IPS-15b (cell line): ENCODE results near the gene CLMP.

Experiments
- H3K27me3 ChIP-seq: one replicate; pipeline ENCODE4 v1.6.1; 2013; ENCODE audit warnings: low read length; ENCODE audit not compliant: control insufficient read depth, insufficient read depth
- H3K36me3 ChIP-seq: one replicate; pipeline ENCODE4 v1.6.1; 2013; ENCODE audit warnings: low read length; ENCODE audit not compliant: control insufficient read depth, insufficient read depth
- H3K4me1 ChIP-seq: one replicate; pipeline ENCODE4 v1.6.1; 2013; ENCODE audit warnings: mild to moderate bottlenecking, low read length; ENCODE audit not compliant: control insufficient read depth, insufficient read depth
- H3K4me3 ChIP-seq: one replicate; pipeline ENCODE4 v1.5.1; 2013; ENCODE audit warnings: low read depth, low read length
- H3K9ac ChIP-seq: one replicate; pipeline ENCODE4 v1.6.1; 2013; ENCODE audit warnings: low read depth, mild to moderate bottlenecking, low read length
- H3K9me3 ChIP-seq: one replicate; pipeline ENCODE4 v1.6.1; 2013; ENCODE audit warnings: mild to moderate bottlenecking, low read length; ENCODE audit not compliant: control insufficient read depth, insufficient read depth

The CLMP gene

DNA sequence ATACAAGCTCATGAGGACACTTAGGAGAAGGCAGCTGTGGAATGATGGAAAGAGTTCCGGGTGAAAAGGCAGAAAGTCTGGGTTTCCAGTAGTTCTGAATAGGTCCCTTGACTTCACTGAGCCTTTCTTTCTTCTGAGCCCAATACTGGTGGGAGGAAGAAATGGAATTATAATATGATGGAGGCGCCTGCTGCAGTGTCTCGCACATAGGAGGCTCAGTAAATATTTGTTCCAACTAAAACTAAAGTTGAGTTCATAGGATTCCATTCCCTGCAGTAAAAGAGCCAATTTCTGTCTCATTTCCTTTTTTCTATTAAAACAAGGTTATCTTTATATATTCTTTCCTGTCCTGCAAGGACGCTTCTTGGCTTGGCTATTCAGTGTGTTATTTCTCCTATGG, 5.2 kb upstream of the CLMP start:
- H3K9me3 ChIP-seq = no peaks in the 10 kb centered on the region
- peaks cover 11% of the 10 kb centered on the region for H3K27me3 ChIP-seq
- no peak overlapping the region for H3K9ac ChIP-seq
- no peaks in the 10 kb centered on the region for H3K36me3 ChIP-seq
- no peak overlapping the region for H3K4me3 ChIP-seq
- H3K4me1 ChIP-seq = peaks cover 6% of the 10 kb centered on the region

DNA sequence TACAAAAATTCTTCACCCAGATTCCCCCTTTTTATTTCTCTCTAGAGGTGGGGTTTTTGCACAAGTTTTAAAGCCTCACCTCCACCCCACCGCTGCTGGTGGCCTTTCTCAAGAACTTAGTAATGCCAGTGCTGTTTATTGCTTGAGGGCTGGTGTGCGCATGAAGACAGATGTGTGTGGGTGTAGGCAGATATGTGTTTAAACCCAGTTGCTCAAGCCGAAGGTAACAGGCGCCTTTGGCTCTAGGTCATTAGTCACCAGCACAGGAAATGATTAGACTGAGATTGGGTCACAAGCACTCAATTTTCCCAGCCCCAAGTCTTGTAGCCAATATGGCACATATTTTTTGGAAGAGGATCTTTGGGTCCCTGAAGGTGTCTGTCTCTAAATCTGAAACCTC, 2.7 kb upstream of the CLMP start:
- H3K4me1 ChIP-seq = peaks cover 14% of the 10 kb centered on the region
- no peak overlapping the region for H3K9ac ChIP-seq
- peaks cover 16% of the 10 kb centered on the region for H3K27me3 ChIP-seq
- H3K9me3 ChIP-seq = no peaks in the 10 kb centered on the region
- no peaks in the 10 kb centered on the region for H3K36me3 ChIP-seq
- H3K4me3 ChIP-seq = no peak overlapping the region

DNA sequence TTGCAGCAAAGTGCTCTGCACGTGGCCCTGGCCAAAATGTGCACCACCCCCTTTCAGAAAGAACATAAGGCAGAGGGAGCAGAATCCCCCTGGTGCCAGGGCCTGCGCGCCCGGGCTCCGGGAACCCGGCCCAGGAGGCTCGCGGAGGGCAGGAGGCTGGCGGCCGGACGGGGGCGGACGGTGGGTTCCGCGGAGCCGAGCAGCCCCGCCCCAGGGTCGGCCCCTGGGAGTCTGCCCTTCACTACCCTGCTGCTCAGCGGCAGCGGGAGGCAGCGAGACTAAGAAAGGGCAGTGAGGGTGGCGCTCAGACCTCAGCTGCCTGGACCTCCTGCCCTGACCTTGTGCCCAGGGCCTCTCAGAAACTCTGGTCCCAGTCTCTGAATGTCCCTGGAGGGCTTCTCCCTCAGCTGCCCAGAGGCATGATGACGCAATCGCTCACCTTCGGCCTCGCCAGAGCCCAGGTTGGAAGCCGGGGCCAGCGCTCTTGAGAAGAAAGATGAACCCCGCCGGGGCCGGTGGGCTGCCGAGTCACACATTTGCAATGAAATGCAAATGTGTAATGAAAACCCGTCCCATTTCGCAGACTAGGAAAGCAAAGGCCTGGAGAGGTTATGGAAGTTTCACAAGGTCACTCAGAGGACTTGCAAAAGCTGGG, 1.1 kb upstream of the CLMP start:
- Histone ChIP-seq H3K9me3 (no peaks in the 10 kb centered on the region), H3K9ac (peak overlapping the region; percentile 71), H3K36me3 (no peaks in the 10 kb centered on the region), H3K4me3 (peak overlapping the region; percentile 70), H3K4me1 (peaks cover 14% of the 10 kb centered on the region), H3K27me3 (peaks cover 18% of the 10 kb centered on the region)

DNA sequence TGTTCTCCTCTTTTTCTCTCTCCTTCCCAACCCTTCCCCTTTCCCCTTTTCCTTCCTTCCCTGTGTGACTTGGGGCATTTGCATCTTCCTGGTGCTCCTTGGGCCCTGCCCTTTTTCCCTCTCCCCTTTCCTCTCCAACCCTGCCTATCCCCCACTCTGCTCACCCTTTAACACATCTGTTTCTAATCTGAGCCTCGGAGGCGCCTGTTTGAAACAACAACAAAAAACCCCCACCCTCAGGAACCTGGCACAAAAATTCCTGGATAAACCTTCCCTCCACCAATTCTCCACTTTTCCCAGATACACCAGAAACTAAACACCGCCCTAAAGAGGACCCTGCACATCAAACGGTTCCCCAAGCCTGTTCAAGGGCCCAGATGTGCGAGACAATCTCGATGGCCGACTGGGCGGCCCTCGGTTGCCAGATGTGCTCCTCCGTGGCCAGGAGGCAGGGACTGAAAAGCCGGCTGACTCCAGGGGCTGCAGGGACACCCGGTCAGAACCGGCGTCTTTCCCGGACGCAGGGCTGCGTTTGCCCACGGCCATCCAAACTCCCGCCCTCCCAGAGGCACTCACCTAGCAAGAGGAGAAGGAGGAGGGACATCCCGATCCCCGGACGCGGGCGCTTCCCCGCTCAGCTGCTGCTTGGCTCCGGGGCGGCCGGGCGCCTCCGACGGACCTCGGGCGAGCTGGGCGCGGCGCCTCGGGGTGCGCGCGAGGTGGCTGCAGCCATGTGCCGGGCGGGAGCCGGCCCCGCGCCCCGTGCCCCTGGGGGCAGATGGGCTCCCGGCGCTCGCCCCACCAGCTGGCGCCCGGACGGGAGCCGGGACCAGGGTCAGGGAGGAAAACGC, 486 bp downstream of the CLMP start:
- Histone ChIP-seq H3K36me3 (no peaks in the 10 kb centered on the region), H3K4me1 (peaks cover 14% of the 10 kb centered on the region), H3K9me3 (no peaks in the 10 kb centered on the region), H3K4me3 (peak overlapping the region; percentile 70), H3K9ac (peak overlapping the region; percentile 66), H3K27me3 (peaks cover 17% of the 10 kb centered on the region)

DNA sequence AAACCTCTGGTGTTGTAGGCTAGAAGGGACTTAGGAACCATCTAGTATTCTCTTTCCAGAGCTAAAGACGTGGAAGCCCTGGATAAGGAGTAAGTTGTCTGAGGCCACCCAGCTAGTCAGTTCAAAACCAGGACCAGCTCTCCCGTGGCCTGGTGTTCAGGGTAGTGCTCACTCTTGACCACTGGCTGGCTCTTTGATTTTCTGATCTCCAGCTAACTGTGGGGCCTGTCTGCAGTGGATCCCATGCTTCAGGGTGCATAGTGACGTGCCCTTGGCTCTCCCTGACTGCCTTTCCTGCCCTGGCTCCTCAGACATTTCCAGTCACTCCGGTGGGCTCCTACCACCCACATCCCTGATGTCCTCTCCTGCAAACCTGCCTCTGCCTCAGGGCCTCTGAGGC, 1.3 kb downstream of the CLMP start:
- Histone ChIP-seq H3K9ac (no peak overlapping the region), H3K36me3 (no peaks in the 10 kb centered on the region), H3K4me1 (peaks cover 16% of the 10 kb centered on the region), H3K9me3 (no peaks in the 10 kb centered on the region), H3K27me3 (peaks cover 9% of the 10 kb centered on the region), H3K4me3 (peak overlapping the region; percentile 70)

DNA sequence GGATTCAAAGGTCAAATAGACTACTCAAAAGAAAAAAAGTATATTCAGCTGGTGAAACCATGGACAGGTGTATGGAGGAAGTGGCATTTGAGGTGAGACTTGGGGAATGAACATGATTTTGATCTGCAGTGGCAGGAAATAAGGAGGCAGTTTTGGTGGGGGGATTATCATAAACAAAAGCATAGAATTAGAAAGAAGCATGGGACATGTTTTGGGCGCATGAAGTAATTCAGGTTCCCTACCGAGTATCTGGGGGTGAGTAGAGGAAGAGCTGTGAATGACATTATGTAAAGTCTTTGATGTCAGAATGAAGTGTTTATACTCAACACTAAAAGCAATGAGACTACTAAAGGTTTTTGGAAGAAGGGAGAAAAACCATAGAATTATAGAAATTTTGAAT, 3.1 kb downstream of the CLMP start:
- H3K36me3 ChIP-seq = no peaks in the 10 kb centered on the region
- peaks cover 9% of the 10 kb centered on the region for H3K27me3 ChIP-seq
- no peaks in the 10 kb centered on the region for H3K9me3 ChIP-seq
- H3K4me1 ChIP-seq = peaks cover 21% of the 10 kb centered on the region
- no peak overlapping the region for H3K9ac ChIP-seq
- H3K4me3 ChIP-seq = no peak overlapping the region

DNA sequence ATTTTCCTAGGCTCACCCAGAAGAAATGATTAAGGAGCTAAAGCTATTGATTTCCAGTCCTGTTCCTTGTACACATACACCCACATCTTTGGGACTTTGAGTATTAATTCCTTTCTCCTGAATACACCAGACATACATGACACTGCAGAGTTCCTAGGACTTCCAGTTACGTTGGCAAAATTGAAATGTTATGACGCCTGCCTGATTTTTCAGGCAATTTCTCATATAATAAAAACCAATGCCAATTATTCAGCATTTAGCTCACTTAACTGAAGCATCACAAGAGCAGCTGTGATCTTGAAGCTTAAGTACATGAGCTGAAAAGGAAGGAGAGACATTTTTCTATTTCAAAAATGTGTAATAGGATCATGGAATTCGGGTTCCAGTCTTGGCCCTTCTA, 4.5 kb downstream of the CLMP start:
- Histone ChIP-seq H3K4me1 (peaks cover 20% of the 10 kb centered on the region), H3K36me3 (no peaks in the 10 kb centered on the region), H3K27me3 (peaks cover 7% of the 10 kb centered on the region), H3K4me3 (no peak overlapping the region), H3K9ac (no peak overlapping the region), H3K9me3 (no peaks in the 10 kb centered on the region)

DNA sequence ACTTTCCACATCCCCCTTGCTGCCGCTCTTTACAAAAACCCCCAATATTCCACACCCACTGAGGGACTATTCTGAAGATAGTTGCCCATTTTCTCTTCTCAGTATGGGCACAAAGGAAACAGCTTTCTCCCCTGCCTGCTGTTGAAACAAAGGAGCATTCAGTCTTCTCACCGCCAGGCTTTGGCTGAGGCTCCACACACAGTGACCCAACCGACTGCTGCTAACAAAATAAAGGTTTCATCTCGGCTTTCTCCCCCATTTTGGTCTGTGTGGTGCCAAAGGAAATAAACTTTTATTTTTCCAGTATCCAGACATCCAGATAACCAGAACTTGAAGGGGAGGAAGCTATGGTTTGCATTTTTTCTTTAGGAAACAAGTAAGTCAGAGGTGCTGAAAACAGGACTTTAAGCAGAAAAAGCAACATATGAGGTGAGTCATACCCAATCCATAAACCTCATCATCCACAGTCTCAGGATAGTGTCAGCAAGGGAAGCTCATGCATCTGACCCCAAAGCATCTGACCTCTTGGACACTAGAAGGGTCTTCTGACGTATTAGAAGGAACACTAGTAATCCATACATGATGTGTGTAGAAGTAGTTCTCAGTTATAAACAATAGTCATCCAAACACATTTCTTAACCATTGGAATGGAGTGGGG, 6.4 kb downstream of the CLMP start:
- Histone ChIP-seq H3K9ac (no peak overlapping the region), H3K4me1 (peaks cover 21% of the 10 kb centered on the region), H3K4me3 (no peak overlapping the region), H3K36me3 (no peaks in the 10 kb centered on the region), H3K9me3 (no peaks in the 10 kb centered on the region), H3K27me3 (peaks cover 7% of the 10 kb centered on the region)

- no peaks in the 10 kb centered on the region for H3K36me3 ChIP-seq
- H3K9me3 ChIP-seq = no peaks in the 10 kb centered on the region
- H3K27me3 ChIP-seq = peaks cover 2% of the 10 kb centered on the region
- H3K4me1 ChIP-seq = peaks cover 18% of the 10 kb centered on the region
- H3K4me3 ChIP-seq = no peak overlapping the region
- no peak overlapping the region for H3K9ac ChIP-seq
Measured at GRCh38 chr11:123187665-123188507, 7.2 kb downstream of the CLMP start.

DNA sequence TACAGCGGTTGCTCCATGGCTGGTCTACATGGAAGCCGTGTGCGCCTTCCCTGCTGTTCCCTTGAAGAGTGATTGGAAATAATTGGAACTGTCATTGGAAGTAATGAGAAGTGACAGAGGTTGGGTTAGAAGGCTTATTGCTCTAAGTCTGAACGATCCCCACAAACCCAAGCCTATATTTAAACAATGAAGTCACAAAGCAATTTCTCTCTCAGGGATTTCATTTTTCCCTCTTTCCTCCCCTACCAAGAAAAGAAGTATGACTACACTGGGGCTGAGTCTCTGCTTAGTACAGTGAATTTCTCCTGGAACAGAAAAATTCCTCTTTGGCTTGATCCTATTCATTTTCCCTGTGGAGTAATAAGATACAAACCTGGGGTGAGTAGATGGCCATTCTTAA, 7.8 kb downstream of the CLMP start:
- no peak overlapping the region for H3K9ac ChIP-seq
- no peaks in the 10 kb centered on the region for H3K27me3 ChIP-seq
- H3K4me3 ChIP-seq = no peak overlapping the region
- peaks cover 17% of the 10 kb centered on the region for H3K4me1 ChIP-seq
- no peaks in the 10 kb centered on the region for H3K9me3 ChIP-seq
- no peaks in the 10 kb centered on the region for H3K36me3 ChIP-seq

- Histone ChIP-seq H3K9me3 (no peaks in the 10 kb centered on the region), H3K4me3 (no peak overlapping the region), H3K4me1 (peaks cover 17% of the 10 kb centered on the region), H3K27me3 (no peaks in the 10 kb centered on the region), H3K36me3 (no peaks in the 10 kb centered on the region), H3K9ac (no peak overlapping the region)
Measured at GRCh38 chr11:123186286-123186685, 8.8 kb downstream of the CLMP start.
